Peyer's patch (tissue), 4 donors: ENCODE results near the gene SCARF2. TPM values are rescaled to one million over a fixed set of nuclear protein-coding genes. Genes with fewer than 3 reads are reported as not detected.

Source experiments
- DNase-seq, 3 donors: peaks; one replicate each; pipeline ENCODE4 v3.0.0-alpha.2; 2017 to 2019
- H3K27ac ChIP-seq, 4 donors: fragments of 200-600 bp; sonication (generic); one replicate each; pipeline ENCODE4 v1.5.1; 2016 to 2019
- H3K27me3 ChIP-seq, 2 donors: fragments of 200-600 bp; sonication (generic); one replicate each; pipeline ENCODE4 v1.5.1; 2019
- H3K36me3 ChIP-seq, 3 donors: fragments of 200-600 bp; sonication (generic); one replicate each; pipeline ENCODE4 v1.5.1; 2016 to 2019
- H3K4me1 ChIP-seq, 4 donors: fragments of 200-600 bp; sonication (generic); one replicate each; pipeline ENCODE4 v1.5.1; 2016 to 2019
- H3K4me3 ChIP-seq, 4 donors: fragments of 200-600 bp; sonication (generic); 1 replicate in 3 of 4; 2 replicates in 1 of 4; pipeline ENCODE4 v1.5.1; 2016 to 2019; ENCODE audit warnings: mild to moderate bottlenecking in 1 of 4
- H3K9me3 ChIP-seq, 4 donors: fragments of 200-600 bp; sonication (generic); one replicate each; pipeline ENCODE4 v1.5.1; 2016 to 2019; ENCODE audit warnings: mild to moderate bottlenecking in 1 of 4
- CTCF ChIP-seq, 6 experiments: fragments of 450-650 bp in 4 of 6; fragments of 200-600 bp in 2 of 6; sonication (generic) in 1 of 6; IDR thresholded peaks; one replicate each; pipeline ENCODE4 v1.5.1; 2017 to 2019; ENCODE audit warnings: antibody characterized with exemption in 6 of 6, mild to moderate bottlenecking in 3 of 6, moderate library complexity in 1 of 6
- POLR2A ChIP-seq, 2 donors: fragments of 450-650 bp; IDR thresholded peaks; one replicate each; pipeline ENCODE4 v1.5.1; 2017; ENCODE audit warnings: antibody characterized with exemption in 2 of 2, mild to moderate bottlenecking in 2 of 2, moderate library complexity in 2 of 2
- total RNA-seq, 4 donors: library from RNA; depleted of rRNA; stranded (reverse); fragments of >200 nt; gene quantifications; one replicate each; pipeline ENCODE4 v1.1.0, GENCODE V29; 2016

The SCARF2 gene
- total RNA-seq, 4 donors from 2014 or later: 3.5 to 8.3 (median 5.2) TPM

- H3K4me3 ChIP-seq: peak overlapping the region in 3 of 4 donors; percentile 14 to 37 (median 26)
- peaks cover 0 to 34% (median 15%) of the 10 kb centered on the region in 4 donors for H3K4me1 ChIP-seq
- DNase-seq: no peak
- H3K27me3 ChIP-seq: peaks cover 0 to 2% of the 10 kb centered on the region in 2 donors
- H3K36me3 ChIP-seq: no peaks in the 10 kb centered on the region
- H3K9me3 ChIP-seq: no peaks in the 10 kb centered on the region
- no peak overlapping the region for H3K27ac ChIP-seq
- no peak for TF ChIP-seq POLR2A (IDR thresholded peaks at IDR 0.05)
- no peak for TF ChIP-seq CTCF (IDR thresholded peaks at IDR 0.05)
Observed at GRCh38 chr22:20425566-20426258, 11.9 kb downstream of the SCARF2 start.

GRCh38 chr22:20424932-20425565 is 12.6 kb downstream of the SCARF2 start:
- peak in 1 of 3 donors; percentile 49 for DNase-seq
- no peak overlapping the region for H3K27ac ChIP-seq
- H3K9me3 ChIP-seq: no peaks in the 10 kb centered on the region
- no peaks in the 10 kb centered on the region for H3K27me3 ChIP-seq
- no peak for TF ChIP-seq CTCF (IDR thresholded peaks at IDR 0.05)
- TF ChIP-seq POLR2A (IDR thresholded peaks at IDR 0.05): no peak
- H3K36me3 ChIP-seq: no peaks in the 10 kb centered on the region
- peaks cover 0 to 27% (median 8%) of the 10 kb centered on the region in 4 donors for H3K4me1 ChIP-seq
- H3K4me3 ChIP-seq: peak overlapping the region in 2 of 4 donors; percentile 14 to 37

- H3K27me3 ChIP-seq: no peaks in the 10 kb centered on the region
- no peak overlapping the region for H3K27ac ChIP-seq
- DNase-seq: no peak
Observed at GRCh38 chr22:20424568-20424931, 13.1 kb downstream of the SCARF2 start.

GRCh38 chr22:20423906-20424551 is 13.6 kb downstream of the SCARF2 start:
- DNase-seq: peak in 1 of 3 donors; percentile 48
- Histone ChIP-seq H3K4me3 (no peak overlapping the region), H3K27ac (no peak overlapping the region), H3K4me1 (peaks cover 0 to 20% (median 5%) of the 10 kb centered on the region in 4 donors), H3K9me3 (no peaks in the 10 kb centered on the region), H3K36me3 (no peaks in the 10 kb centered on the region), H3K27me3 (no peaks in the 10 kb centered on the region)
- TF ChIP-seq CTCF (IDR thresholded peaks at IDR 0.05): no peak
- no peak for TF ChIP-seq POLR2A (IDR thresholded peaks at IDR 0.05)

More at GRCh38 chr22:20424568-20424931, 13.1 kb downstream of the SCARF2 start:
- Histone ChIP-seq H3K4me1 (peaks cover 0 to 22% (median 6%) of the 10 kb centered on the region in 4 donors), H3K36me3 (no peaks in the 10 kb centered on the region), H3K9me3 (no peaks in the 10 kb centered on the region), H3K4me3 (no peak overlapping the region)
- no peak for TF ChIP-seq POLR2A (IDR thresholded peaks at IDR 0.05)
- TF ChIP-seq CTCF (IDR thresholded peaks at IDR 0.05): no peak

GRCh38 chr22:20423008-20423905 is 14.4 kb downstream of the SCARF2 start:
- H3K27me3 ChIP-seq: no peaks in the 10 kb centered on the region
- H3K4me1 ChIP-seq: peaks cover 0 to 20% (median 8%) of the 10 kb centered on the region in 4 donors
- TF ChIP-seq POLR2A (IDR thresholded peaks at IDR 0.05) (no peak), CTCF (IDR thresholded peaks at IDR 0.05) (no peak)
- H3K4me3 ChIP-seq: no peak overlapping the region
- no peaks in the 10 kb centered on the region for H3K9me3 ChIP-seq
- no peaks in the 10 kb centered on the region for H3K36me3 ChIP-seq
- DNase-seq: peak in 1 of 3 donors; percentile 47
- no peak overlapping the region for H3K27ac ChIP-seq
